ENCODE measurements around the gene DCP1A.
"Not testable (repeated sequence)": the region's sequence is repeated elsewhere in the genome, so short reads cannot be mapped to it uniquely, and the experiment has no call there.

DCP1A gene

DNA sequence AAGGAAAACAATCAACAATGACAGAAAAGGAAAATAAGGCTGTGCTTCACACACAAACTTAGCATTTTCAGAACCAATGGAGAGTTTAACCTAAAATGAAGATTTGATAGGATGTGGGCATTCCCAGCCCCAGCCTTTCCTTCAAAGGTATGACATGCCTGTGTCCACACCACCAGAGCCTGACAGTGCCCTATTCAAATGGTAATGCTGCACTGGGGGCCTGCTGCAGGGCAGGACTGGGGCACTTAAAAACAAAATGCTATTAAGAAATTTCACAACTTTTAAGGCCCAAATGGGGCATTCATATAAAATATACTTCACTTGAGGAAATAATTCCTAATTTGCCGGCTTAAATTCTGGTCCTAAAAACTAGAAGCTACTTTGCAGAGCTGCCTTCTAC is 60.6 kb downstream of the DCP1A start:
- TF ChIP-seq, protein P1, sequence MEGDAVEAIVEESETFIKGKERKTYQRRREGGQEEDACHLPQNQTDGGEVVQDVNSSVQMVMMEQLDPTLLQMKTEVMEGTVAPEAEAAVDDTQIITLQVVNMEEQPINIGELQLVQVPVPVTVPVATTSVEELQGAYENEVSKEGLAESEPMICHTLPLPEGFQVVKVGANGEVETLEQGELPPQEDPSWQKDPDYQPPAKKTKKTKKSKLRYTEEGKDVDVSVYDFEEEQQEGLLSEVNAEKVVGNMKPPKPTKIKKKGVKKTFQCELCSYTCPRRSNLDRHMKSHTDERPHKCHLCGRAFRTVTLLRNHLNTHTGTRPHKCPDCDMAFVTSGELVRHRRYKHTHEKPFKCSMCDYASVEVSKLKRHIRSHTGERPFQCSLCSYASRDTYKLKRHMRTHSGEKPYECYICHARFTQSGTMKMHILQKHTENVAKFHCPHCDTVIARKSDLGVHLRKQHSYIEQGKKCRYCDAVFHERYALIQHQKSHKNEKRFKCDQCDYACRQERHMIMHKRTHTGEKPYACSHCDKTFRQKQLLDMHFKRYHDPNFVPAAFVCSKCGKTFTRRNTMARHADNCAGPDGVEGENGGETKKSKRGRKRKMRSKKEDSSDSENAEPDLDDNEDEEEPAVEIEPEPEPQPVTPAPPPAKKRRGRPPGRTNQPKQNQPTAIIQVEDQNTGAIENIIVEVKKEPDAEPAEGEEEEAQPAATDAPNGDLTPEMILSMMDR (IDR thresholded peaks at IDR 0.05; ENCODE audit: low read depth, low read length): no peak
- no peak for DNase-seq (ENCODE audit: extremely low read depth, low read depth)

DNA sequence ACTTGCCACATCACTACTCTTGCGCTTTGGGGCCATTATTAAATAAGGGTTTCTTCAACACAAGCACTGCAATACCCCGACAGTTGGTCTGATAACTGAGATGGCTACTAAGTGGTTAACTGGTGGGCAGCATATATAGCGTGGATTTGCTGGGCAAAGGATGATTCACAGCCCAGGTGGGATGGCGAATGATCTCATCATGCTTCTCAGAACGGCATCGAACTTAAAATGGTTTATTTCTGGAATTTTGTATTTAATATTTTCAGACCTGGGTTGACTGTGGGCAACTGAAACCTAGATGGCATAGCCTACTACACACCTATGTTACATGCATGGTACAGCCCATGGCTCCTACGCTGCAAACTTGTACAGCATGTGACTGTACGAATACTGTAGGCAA is 64.8 kb downstream of the DCP1A start:
- no peak for DNase-seq (ENCODE audit: extremely low read depth, low read depth)
- TF ChIP-seq, protein P1 (IDR thresholded peaks at IDR 0.05; ENCODE audit: low read depth, low read length): no peak

DNA sequence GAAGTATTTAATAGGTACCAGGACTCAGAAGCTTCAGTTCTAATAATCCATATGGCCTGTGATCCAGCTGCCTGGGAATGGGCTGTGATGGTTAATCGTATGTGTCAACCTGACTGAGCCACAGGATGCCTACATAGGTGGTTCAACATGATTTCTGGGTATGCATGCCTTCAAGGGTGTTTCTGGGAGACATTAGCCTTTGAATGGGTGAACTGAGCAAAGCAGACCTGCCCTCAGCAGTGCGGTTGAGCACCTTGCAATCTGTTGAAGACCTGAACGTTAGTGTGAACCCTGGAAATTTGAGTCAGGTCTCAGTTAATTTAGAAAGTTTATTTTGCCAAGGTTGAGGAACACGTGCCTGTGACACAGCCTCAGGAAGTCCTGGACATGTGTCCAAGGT is 68.7 kb downstream of the DCP1A start:
- TF ChIP-seq, protein P1 (IDR thresholded peaks at IDR 0.05; ENCODE audit: low read depth, low read length): no peak
- no peak for DNase-seq (ENCODE audit: extremely low read depth, low read depth)

DNA sequence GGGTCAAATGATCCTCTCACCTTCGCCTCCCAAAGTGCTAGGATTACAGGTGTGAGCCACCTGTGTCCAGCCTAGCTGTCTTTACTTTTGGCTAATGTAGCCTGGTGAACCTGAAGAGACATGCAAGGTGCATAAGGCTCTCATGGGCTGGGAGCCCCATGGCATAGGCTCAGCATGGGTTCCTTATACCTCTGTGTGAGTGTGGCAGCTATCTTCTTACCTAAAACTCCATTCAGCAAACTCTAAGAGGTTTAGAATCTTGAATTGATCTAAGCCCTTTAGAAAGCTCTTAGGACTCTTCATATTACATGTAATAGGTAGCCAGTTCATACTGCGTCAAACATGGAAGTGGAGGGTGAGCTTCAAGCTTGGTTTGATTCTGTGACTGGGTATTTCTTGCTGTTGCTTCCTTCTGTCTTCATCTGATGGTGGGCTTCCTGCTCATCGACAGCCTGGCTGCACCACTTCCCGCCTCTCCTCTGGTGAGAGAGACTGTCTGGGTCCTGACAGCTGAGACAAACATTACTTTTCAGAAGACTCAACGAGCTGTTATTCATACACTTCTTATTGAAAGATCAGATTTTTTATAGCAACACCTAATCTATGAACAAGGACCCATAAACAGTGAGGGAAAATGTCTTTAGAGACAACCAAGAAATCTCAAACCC is 72.3 kb downstream of the DCP1A start:
- TF ChIP-seq, protein P1 (IDR thresholded peaks at IDR 0.05; ENCODE audit: low read depth, low read length): no peak
- DNase-seq (ENCODE audit: extremely low read depth, low read depth): no peak

DNA sequence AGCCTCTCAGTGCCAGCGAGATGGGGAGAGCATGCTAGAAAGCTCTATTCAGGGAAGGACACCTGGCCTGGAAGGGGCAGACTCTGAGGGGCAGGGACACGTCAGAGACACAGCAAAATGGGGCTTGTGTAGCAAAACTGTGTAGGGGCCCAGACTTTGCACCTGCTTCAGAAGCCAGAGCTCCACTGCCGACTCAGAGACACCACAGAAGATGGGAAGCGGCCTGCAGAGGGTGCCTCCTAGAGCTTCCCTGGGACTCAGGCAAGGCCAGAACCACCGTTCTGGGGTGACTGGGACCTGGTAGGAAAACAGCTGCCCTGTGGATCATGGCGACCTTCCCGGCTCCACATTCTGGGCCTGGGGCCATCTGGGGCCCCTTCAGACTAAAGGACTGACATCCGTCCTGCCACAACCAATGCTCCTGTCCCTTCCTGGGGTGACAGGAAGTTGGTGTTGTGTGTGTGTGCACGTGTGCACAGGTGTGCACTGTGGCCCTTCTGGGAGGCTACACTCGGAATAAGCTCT is 74.1 kb downstream of the DCP1A start:
- TF ChIP-seq, protein P1 (IDR thresholded peaks at IDR 0.05; ENCODE audit: low read depth, low read length): no peak
- DNase-seq (ENCODE audit: extremely low read depth, low read depth): no peak

DNA sequence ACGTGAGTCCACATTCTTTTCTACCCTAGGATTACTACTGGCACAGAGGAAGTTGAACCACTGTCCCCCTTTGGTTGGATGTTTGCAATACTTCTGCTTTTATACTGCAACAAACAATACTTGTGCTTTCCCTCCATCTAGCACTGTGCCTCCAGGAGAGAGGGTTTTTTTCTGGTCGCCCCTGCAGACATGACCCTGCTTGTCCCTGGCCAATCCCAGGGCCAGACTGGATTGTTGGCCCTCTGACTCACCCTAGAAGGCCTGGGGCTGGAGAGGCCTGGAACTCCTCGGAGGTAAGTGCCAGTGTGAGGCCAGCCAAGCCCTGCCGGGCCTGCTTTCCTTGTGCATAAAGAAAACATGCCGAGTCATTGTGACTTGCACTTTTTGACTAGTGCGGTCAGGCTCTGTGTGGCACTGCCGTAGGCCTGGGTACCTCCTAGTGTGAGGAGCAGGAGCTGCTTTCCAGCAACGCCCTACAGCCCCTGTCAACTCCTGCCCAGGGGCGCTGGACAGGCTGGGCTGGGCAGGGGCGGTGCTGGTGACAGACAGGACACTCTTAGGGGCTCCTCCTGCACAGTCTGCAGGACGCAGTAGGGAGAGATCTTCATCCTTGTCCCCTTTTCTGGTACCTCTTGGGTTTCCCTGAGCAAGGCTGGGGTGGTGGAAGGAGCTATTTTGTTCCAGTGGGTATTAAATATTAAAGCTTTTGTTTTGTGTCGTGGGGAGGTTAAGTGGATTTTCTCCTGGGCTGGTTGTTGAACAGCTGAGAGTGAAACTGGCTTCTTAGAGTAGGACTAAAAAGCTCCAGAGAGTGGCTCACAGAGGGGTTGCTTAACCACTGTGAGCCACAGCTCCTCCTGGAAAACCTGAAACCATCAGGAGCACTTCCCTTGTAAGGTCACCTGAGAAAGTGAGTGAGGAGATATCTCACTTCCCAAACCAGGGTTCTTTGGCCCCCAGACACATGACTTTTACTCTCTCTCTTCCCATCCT is 77.2 kb downstream of the DCP1A start:
- TF ChIP-seq, protein P1 (IDR thresholded peaks at IDR 0.05; ENCODE audit: low read depth, low read length): no peak; the same call in 1 of the 2 replicates
- peak; percentile 98 for DNase-seq (ENCODE audit: extremely low read depth, low read depth)

DNA sequence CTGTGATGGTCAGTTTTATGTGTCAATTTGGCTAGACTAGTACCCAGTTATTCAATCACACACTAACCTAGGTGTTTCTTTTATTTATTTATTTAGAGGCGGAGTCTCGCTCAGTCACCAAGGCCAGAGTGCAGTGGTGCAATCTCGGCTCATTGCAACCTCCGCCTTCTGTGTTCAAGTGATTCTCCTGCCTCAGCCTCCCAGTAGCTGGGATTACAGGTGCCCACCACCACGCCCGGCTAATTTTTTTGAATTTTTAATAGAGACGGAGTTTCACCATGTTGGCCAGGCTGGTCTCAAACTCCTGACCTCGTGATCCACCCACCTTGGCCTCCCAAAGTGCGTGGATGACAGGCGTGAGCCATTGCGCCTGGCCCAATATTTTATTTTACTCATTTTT is 78.2 kb downstream of the DCP1A start:
- DNase-seq (ENCODE audit: extremely low read depth, low read depth): not testable (repeated sequence)

All from AG09319 (cell line).